GM19239 (cell line): ENCODE results near the gene OR6B1.
"Not testable (repeated sequence)": the region's sequence is repeated elsewhere in the genome, so short reads cannot be mapped to it uniquely, and the experiment has no call there.

Experiments used
- DNase-seq: peaks from one replicate; pipeline ENCODE4 v3.0.0; 2011; ENCODE audit warnings: low spot score; ENCODE audit not compliant: insufficient read length
- FAIRE-seq: peaks from 2 replicates; lab custom pipeline; 2011; peaks lifted over from hg19 to GRCh38; lab: Jason Lieb, UNC

The OR6B1 gene

DNA sequence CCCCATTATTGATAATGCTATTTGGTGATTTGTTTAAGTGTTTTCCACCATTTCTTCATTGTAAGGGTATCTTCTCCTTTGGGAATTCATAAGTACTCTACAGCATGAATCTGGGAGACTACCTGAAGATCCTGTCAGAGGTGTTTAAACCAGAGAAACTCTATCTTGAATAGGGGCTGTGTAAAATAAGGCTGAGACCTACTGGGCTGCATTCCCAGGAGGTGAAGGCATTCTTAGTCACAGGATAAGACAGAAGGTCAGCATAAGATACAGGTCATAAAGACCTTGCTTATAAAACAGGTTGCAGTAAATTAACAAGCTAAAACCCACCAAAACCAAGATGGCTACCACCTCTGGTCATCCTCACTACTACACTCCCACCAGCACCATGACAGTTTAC, 35.3 kb downstream of the OR6B1 start:
- DNase-seq: no peak
- no peak for FAIRE-seq

DNA sequence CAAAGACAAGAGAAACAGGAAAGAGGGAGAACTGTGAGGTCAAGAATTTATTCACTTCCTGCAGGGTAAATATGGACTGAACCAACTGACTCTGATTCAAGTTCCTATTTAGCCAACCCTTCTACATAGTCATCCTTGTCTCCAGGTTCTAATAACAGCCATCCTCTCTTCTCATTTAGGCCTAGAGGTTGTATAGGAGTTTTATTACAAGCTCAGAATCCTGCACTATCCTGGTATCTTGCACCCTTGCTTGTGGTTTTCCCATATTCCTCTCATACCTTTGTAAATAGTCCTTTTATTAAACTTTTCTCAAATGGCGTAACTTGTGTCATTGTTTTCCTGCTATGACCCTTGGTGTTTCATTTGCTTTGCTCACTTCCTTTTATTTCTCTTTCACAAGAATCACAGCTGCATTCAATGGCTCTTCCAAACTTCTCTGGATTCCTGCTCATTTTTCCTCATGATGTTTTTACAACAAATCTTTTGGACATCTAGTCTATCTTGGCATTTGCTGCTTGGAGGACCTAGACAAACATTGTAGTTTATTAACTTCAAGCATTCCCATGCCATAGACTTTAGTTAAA, 36.3 kb downstream of the OR6B1 start:
- no peak for DNase-seq
- no peak for FAIRE-seq

DNA sequence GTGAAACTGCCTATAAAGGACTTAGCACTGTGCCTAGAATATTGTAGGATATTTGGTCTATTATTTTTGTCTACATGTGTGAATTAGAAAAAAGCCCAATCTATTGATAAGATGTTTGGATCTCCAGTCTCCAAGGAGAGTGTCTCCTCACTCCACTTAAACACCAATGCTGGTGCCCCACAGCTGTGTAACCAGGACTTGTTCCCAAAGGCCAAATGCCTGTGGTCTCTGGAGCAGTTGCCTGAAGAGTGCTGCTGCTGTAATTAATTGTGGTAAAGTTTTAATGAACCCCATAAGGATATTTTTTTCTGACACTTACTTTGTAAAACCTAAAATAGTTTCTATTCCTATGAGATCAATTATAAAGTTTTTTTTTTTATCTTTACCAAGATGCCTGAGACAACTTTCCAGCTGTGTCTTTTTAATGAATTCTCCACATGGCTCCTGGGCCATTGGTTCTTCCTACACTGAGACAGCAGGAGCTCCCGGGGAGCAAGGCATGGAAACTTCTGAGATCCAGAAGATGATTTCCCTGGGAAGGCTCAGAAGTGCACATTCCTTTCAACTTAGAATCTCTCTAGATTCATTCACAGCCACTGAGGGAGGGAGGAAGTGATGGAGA, 37.4 kb downstream of the OR6B1 start:
- DNase-seq (no peak), FAIRE-seq (no peak)

DNA sequence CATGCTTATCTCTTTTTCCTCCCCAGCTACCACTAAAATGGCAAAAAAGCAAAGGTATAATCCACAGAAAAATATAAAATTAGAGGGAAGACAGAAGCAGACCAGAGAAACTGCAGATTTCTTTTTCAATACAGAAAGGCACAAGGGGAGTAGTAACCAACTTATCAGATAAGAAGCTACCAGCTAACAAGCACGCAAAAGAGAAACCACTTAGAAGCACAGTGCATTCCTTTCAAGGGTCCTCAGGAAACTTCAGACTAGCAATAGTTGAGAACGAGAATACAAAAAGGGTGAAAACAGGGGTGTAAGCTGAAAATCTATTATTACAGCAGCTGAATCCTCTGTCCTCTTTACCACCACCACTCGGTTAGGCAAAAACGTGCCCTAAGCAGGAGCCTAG, 38.8 kb downstream of the OR6B1 start:
- no peak for DNase-seq
- FAIRE-seq: no peak

DNA sequence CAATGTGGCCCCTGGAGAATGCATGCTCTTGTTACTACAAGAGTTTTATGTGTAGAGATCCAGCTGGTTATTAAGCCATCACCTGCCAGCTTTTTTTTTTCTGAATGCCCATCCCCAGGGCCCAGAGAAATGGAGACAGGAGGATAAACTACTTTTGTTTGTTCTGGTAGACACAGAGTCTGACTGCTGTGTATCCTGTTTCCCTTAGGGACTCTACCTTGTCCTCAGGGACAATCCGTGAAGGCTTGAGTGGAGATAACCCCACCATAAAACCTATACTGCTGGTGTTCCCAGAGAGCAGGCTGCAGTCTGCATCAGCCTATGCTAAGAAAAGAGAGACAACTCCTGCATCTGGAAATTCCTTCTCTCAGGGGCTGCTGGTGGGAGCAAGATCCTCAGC, 48.5 kb downstream of the OR6B1 start, which contains the start of gene OR2A5:
Gene OR2A5 (plus strand): TSS at position 301 of the 400 bp plus-strand sequence. CDS start 1,454 bp downstream, outside the sequence.
- FAIRE-seq (no peak), DNase-seq (no peak)

DNA sequence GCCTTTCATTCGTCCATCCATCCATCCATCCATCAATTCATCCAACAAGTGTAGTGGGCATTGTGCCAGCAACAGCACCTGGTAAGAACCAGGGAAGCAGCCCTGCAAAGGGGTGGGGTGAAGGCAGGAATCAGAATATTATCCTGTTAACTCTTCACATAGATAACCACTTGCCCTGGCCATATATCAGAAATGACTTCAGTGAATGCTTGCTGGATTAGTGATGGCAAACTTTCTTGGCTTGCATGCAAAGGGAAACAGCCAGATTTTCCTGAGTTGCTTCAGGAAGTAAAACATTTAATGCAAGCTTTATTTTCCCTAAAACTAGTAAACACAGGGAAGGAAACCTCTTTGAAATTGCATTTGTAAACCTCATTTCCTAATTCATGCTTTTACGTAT, 49.4 kb downstream of the OR6B1 start:
- no peak for DNase-seq
- no peak for FAIRE-seq

DNA sequence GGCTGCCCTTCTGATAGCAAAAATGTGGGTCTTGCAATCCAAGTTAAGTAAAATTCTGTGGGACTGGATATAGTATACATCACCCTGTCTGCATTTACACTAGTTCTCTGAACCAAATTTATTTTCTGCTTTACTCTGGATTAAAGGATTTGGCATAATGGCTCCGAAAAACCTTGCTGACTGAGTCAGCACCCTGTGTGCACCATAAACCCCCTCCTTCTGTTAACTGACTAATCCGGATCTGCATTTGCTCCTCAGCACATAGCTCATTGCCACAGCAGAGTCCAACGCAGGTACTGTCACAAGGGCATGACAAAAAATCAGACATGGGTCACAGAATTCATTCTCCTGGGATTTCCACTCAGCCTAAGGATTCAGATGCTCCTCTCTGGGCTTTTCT, 50.0 kb downstream of the OR6B1 start:
- no peak for FAIRE-seq

DNA sequence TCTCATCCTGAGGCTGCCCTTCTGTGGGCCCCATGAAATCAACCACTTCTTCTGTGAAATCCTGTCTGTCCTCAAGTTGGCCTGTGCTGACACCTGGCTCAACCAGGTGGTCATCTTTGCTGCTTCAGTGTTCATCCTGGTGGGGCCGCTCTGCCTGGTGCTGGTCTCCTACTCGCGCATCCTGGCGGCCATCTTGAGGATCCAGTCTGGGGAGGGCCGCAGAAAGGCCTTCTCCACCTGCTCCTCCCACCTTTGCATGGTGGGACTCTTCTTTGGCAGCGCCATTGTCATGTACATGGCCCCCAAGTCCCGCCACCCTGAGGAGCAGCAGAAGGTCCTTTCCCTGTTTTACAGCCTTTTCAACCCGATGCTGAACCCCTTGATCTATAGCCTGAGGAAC, 50.8 kb downstream of the OR6B1 start:
- DNase-seq, FAIRE-seq: not testable (repeated sequence)

More for the DNA sequence above, 50.0 kb downstream of the OR6B1 start:
- no peak for DNase-seq

DNA sequence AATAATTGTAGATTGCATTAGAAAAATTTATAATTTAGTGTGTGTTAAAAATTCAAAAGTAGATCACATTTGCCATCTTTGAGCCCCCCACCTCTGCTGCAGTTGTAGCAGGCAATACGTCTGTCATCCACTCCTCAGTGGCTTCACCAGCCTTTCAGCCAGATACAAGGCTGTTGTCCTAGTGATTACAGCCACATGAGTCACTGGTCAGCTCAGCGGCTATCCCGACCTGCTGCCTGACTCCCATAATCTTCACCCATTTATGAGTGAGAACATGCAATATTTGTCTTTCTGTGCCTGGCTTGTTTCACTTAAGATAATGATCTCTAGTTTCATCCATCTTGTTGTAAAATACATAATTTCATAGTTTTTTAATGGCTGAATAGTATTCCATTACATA, 57.8 kb downstream of the OR6B1 start:
- DNase-seq (no peak), FAIRE-seq (no peak)
